Gastroesophageal sphincter (tissue), 4 donors: ENCODE measurements around the gene UBE2E2. TPM values are rescaled to one million over a fixed set of nuclear protein-coding genes. Genes with fewer than 3 reads are reported as not detected.

ENCODE experiments used
- ATAC-seq: fragments of 150-250 bp; one replicate; pipeline ENCODE4 v1.9.1; 2016; ENCODE audit warnings: mild to moderate bottlenecking, moderate library complexity
- H3K27ac ChIP-seq, 4 donors: fragments of 200-600 bp; sonication (generic) in 3 of 4; 1 replicate in 3 of 4; 2 replicates in 1 of 4; pipeline ENCODE4 v1.5.1; 2016 to 2019
- H3K27me3 ChIP-seq: fragments of 200-600 bp; sonication (generic); one replicate; pipeline ENCODE4 v1.5.1; 2019
- H3K36me3 ChIP-seq, 2 donors: fragments of 200-600 bp; sonication (generic); one replicate each; pipeline ENCODE4 v1.5.1; 2019; ENCODE audit warnings: control low read depth in 1 of 2
- H3K4me1 ChIP-seq, 3 donors: fragments of 200-600 bp; sonication (generic); 1 replicate in 2 of 3; 2 replicates in 1 of 3; pipeline ENCODE4 v1.5.1; 2016 to 2019; ENCODE audit warnings: control low read depth in 2 of 3
- H3K4me3 ChIP-seq, 2 donors: fragments of 200-600 bp; sonication (generic); one replicate each; pipeline ENCODE4 v1.5.1; 2019; ENCODE audit warnings: mild to moderate bottlenecking in 1 of 2, moderate library complexity in 1 of 2
- H3K9me3 ChIP-seq, 3 donors: fragments of 200-600 bp; sonication (generic); one replicate each; pipeline ENCODE4 v1.5.1; 2017 to 2019; ENCODE audit warnings: control low read depth in 2 of 3
- EP300 ChIP-seq: sonication (generic); formaldehyde crosslinking; IDR thresholded peaks from one replicate; pipeline ENCODE4 v1.6.1; 2017; ENCODE audit warnings: antibody characterized with exemption, mild to moderate bottlenecking
- POLR2A ChIP-seq, 2 donors: fragments of 450-650 bp; IDR thresholded peaks; one replicate each; pipeline ENCODE4 v1.6.1; 2017; ENCODE audit warnings: antibody characterized with exemption in 2 of 2, mild to moderate bottlenecking in 2 of 2, moderate library complexity in 1 of 2
- POLR2AphosphoS5 ChIP-seq: sonication (generic); formaldehyde crosslinking; IDR thresholded peaks from one replicate; pipeline ENCODE4 v1.6.1; 2017; ENCODE audit warnings: antibody characterized with exemption
- WGBS, 2 donors: methylation state at CpG; one replicate each; pipeline ENCODE4 v1.1.5; 2018; ENCODE audit warnings: low coverage in 1 of 2; 5-methylcytosine and 5-hydroxymethylcytosine counted together
- total RNA-seq, 4 donors: library from RNA; depleted of rRNA; stranded (reverse); fragments of >200 nt; gene quantifications; one replicate each; pipeline ENCODE4 v1.1.0, GENCODE V29; 2016
- TF ChIP-seq, protein P1 (sequence below), 4 experiments: fragments of 200-600 bp in 2 of 4; fragments of 450-650 bp in 2 of 4; sonication (generic) in 1 of 4; IDR thresholded peaks; one replicate each; pipeline ENCODE4 v1.5.1; 2017 to 2019; ENCODE audit warnings: antibody characterized with exemption in 4 of 4, mild to moderate bottlenecking in 2 of 4, moderate library complexity in 2 of 4

Gene UBE2E2
- total RNA-seq, 4 donors from 2014 or later: 35.8 to 114 (median 70.2) TPM

GRCh38 chr3:23435904-23436303 lies 232.8 kb downstream of the UBE2E2 start:
- 94 to 100% methylated on average over 2 to 3 of the region's 9 CpGs for WGBS, 2 donors
- no peak for TF ChIP-seq POLR2AphosphoS5
- TF ChIP-seq POLR2A (IDR thresholded peaks at IDR 0.05): no peak
- no peak for TF ChIP-seq EP300
- TF ChIP-seq, protein P1, sequence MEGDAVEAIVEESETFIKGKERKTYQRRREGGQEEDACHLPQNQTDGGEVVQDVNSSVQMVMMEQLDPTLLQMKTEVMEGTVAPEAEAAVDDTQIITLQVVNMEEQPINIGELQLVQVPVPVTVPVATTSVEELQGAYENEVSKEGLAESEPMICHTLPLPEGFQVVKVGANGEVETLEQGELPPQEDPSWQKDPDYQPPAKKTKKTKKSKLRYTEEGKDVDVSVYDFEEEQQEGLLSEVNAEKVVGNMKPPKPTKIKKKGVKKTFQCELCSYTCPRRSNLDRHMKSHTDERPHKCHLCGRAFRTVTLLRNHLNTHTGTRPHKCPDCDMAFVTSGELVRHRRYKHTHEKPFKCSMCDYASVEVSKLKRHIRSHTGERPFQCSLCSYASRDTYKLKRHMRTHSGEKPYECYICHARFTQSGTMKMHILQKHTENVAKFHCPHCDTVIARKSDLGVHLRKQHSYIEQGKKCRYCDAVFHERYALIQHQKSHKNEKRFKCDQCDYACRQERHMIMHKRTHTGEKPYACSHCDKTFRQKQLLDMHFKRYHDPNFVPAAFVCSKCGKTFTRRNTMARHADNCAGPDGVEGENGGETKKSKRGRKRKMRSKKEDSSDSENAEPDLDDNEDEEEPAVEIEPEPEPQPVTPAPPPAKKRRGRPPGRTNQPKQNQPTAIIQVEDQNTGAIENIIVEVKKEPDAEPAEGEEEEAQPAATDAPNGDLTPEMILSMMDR (IDR thresholded peaks at IDR 0.05): no peak
- Histone ChIP-seq H3K36me3 (no peaks in the 10 kb centered on the region), H3K9me3 (no peaks in the 10 kb centered on the region), H3K27me3 (no peaks in the 10 kb centered on the region), H3K27ac (no peak overlapping the region), H3K4me3 (no peak overlapping the region), H3K4me1 (peaks cover 0 to 6% (median 0%) of the 10 kb centered on the region in 3 donors)
- no peak for ATAC-seq

DNA sequence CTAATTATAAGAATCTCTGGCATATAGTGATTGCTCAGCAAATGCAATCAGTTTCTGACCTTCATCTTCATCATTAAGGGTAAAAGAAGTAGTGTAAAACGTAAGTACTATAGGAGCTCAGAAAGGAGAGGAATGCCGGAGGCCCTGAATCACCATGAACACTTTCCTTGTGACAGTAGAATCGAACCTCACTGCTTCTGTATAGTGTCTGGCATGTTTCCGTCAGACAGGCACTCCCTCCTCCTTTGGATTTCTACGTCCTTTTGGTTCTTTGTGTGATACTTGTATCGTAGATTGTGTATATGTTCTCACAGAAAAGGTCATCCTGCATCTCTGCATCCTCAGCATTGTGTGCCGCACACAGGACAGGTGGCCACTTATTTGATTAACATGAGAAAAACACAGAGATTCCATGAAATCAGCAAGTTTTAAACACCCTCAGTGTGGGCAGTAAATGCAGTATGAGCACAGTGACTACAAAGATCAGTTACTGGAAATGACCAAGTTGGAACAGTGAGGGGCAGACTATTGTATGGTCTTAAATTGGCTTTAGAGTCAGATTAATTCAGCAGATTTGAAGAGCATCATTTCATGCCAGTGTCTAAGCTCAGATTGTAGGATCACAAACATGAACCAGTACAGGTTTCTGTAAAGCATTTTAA lies 234.5 kb downstream of the UBE2E2 start:
- H3K4me3 ChIP-seq: no peak overlapping the region
- peaks cover 0 to 6% (median 0%) of the 10 kb centered on the region in 3 donors for H3K4me1 ChIP-seq
- no peaks in the 10 kb centered on the region for H3K36me3 ChIP-seq
- no peak overlapping the region for H3K27ac ChIP-seq
- H3K27me3 ChIP-seq: no peaks in the 10 kb centered on the region
- ATAC-seq: no peak
- 86 to 87% methylated on average over 3 to 7 of the region's 7 CpGs for WGBS, 2 donors
- no peak for TF ChIP-seq POLR2AphosphoS5
- TF ChIP-seq POLR2A (IDR thresholded peaks at IDR 0.05): no peak
- no peak for TF ChIP-seq EP300
- TF ChIP-seq, protein P1 (IDR thresholded peaks at IDR 0.05): no peak
- no peaks in the 10 kb centered on the region for H3K9me3 ChIP-seq

GRCh38 chr3:23438657-23439056 lies 235.5 kb downstream of the UBE2E2 start:
- no peaks in the 10 kb centered on the region for H3K27me3 ChIP-seq
- peaks cover 0 to 6% (median 0%) of the 10 kb centered on the region in 3 donors for H3K4me1 ChIP-seq
- TF ChIP-seq, protein P1 (IDR thresholded peaks at IDR 0.05): no peak
- TF ChIP-seq POLR2A (IDR thresholded peaks at IDR 0.05) (no peak), POLR2AphosphoS5 (no peak), EP300 (no peak)
- H3K27ac ChIP-seq: no peak overlapping the region
- no peak overlapping the region for H3K4me3 ChIP-seq
- H3K9me3 ChIP-seq: no peaks in the 10 kb centered on the region
- ATAC-seq: no peak
- no peaks in the 10 kb centered on the region for H3K36me3 ChIP-seq

- H3K4me1 ChIP-seq: peaks cover 0 to 6% (median 0%) of the 10 kb centered on the region in 3 donors
- TF ChIP-seq EP300: no peak
- TF ChIP-seq POLR2AphosphoS5: no peak
- no peak for TF ChIP-seq POLR2A (IDR thresholded peaks at IDR 0.05)
- TF ChIP-seq, protein P1 (IDR thresholded peaks at IDR 0.05): no peak
- no peak overlapping the region for H3K27ac ChIP-seq
- 85 to 86% methylated on average over 2 of the region's 2 CpGs for WGBS, 2 donors
- H3K9me3 ChIP-seq: no peaks in the 10 kb centered on the region
- H3K36me3 ChIP-seq: no peaks in the 10 kb centered on the region
- no peaks in the 10 kb centered on the region for H3K27me3 ChIP-seq
- no peak overlapping the region for H3K4me3 ChIP-seq
- no peak for ATAC-seq
Measured at GRCh38 chr3:23439080-23439479, 236.0 kb downstream of the UBE2E2 start.
